Upper lobe of left lung (tissue), 4 donors: Measurements from ENCODE around the gene SLAMF7.

ENCODE experiments used
- CTCF ChIP-seq, 6 experiments: fragments of 450-650 bp in 4 of 6; fragments of 200-600 bp in 2 of 6; sonication (generic) in 2 of 6; IDR thresholded peaks; one replicate each; pipeline ENCODE4 v1.5.1; 2016 to 2019; ENCODE audit warnings: antibody characterized with exemption in 6 of 6
- POLR2A ChIP-seq, 4 donors: fragments of 450-650 bp; IDR thresholded peaks; one replicate each; pipeline ENCODE4 v1.5.1; 2016 to 2017; ENCODE audit warnings: antibody characterized with exemption in 4 of 4, mild to moderate bottlenecking in 2 of 4
- POLR2AphosphoS5 ChIP-seq, 2 donors: sonication (generic); formaldehyde crosslinking; IDR thresholded peaks; one replicate each; pipeline ENCODE4 v1.5.1; 2017; ENCODE audit warnings: antibody characterized with exemption in 2 of 2

DNA sequence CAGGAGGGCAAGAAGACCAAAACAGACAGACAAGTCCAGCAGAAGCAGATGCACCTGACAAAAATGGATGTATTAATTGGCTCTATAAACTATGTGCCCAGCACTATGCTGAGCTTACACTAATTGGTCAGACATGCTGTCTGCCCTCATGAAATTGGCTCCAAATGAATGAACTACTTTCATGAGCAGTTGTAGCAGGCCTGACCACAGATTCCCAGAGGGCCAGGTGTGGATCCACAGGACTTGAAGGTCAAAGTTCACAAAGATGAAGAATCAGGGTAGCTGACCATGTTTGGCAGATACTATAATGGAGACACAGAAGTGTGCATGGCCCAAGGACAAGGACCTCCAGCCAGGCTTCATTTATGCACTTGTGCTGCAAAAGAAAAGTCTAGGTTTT is 14.5 kb downstream of the SLAMF7 start:
- no peak for TF ChIP-seq CTCF (IDR thresholded peaks at IDR 0.05)
- no peak for TF ChIP-seq POLR2AphosphoS5 (IDR thresholded peaks at IDR 0.05)
- no peak for TF ChIP-seq POLR2A (IDR thresholded peaks at IDR 0.05)
